NCI-H1694 treated with DMSO at 0.1 percent for 48 hours (cell line): ENCODE results near the gene PIGX.

ENCODE experiments used
- DNase-seq: peaks from one replicate; lab custom pipeline; 2025; lab: John Stamatoyannopoulos, UW

Gene PIGX

DNA sequence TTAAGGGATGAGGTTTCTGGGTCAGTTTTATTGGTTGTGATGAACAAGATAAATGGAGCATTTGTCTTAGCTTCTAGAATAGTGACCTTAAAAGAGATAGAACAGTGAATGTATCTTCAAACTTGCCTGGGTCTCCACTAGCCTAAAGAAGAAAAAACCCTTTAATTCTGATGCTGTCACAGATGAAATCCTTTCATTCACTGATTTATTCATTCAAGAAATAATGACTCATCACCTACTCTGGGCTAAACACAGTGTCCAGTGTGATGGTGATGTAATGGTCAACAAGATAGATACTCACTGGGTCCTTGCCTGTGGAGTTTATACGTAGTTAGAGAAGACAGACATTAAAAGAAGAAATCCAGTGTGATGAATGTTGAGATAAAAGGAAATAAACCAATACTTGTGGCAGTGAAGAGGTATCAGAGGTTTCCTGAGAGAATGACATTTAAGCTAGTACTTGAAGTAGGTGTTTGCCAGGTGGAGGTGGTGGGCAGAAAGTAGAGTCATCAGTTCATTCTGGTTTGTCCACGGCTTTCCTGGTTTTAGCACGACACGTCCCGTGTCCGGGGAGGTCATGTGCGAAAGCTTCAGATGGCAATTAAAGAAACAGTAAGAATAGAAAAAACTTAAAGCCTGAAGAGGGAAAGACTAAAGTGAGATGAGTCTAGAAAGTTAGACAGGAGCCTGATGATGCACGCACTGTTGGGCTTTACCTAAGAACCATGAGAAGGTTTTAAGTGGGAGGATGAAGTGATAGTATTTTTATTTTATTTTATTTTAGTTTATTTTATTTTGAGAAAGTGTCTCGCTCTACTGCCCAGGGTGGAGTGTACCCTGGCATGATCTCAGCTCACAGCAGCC lies 45.9 kb downstream of the PIGX start:
- DNase-seq = no peak

DNA sequence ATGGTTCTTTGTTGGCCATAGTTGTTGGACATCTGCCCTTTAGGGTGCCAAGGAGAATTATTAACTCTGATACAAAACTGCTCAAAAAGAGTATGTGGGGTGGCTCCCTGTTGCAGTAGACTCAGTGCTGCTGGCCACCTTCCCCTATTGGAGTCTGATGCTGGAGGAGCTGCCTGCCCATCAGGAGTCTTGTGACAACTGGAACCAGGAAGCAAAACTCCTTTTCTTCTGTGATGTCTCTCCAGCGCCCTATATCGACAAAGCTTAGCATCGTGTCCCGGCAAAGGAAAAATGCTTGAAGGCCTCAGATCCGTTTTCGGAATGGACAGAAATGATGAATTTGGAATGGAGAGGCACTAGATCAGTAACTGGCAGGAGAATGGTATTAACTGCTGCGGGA lies 51.0 kb downstream of the PIGX start:
- DNase-seq = no peak

DNA sequence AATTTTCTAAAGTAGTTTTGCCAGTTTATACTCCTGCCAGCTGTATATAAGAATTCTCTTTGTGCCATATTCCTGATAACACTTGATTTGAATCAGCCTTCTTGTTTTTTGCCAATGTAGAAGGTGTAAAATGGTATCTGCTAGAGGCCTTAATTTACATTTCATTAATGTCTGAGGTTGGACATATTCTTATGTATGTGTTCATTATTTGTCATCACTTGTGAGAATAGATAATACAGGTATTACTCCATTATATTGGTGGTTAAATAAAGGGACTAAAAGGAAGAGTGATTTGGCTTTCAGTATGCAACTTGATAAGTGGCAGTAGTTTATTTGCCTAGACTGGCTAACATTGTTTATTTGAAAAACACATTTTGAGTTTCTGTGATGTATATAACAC lies 53.3 kb downstream of the PIGX start:
- no peak for DNase-seq

DNA sequence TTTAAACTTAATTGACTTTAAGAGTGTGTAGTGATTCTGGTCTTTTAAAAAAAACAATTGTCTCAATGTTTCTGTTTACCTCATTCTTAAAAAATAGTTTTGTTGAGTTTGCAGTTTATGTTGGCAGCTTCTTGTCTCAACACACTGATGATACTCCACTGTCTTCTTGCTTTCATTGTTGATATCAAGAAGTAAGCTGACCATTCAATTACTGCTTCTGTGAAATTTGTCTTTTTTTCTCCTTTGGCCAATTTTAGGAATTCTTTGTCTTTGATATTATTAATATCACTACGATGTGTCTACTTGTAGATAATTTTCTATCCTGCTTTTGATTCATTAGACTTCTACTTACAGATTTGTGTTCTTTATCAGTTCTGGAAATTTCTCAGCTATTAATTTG lies 58.9 kb downstream of the PIGX start:
- no peak for DNase-seq

DNA sequence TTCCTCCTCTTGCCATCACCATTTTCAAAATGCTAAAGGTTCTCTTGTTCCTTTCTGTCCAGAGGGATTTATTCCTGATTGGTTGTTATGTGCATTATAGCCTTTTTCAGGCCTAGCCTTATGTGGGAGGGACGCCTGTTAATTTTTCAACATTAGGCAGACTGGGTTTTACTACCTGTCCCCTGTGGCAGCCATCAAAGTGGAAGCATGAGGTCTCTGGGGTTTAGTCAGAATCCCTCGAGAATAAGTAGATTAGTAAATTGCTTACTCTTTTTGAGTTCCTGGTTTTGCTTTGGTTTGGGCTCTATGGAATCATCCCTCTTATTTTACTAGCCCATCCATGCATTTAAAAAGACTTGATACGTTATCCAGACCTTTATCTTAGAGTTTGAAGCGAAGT lies 59.9 kb downstream of the PIGX start:
- no peak for DNase-seq

DNA sequence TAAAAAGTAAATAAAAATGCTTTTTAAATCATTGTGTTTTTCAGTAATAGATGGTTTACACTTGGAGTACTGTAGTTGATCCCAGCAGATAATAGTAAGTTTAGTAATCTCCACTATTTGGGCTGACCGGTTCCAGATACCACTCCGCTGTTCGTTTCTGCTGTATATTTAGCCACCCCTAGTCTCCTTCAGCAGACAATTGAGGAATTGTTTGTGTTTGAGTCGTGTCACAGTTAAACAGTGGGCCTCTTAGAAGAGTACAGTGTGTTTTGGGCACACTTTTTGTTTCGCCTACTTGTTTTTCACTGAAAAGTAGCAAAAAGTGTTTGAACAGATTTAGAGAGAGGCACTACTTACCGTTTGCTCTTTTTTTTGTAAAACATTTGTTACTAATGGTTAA lies 60.7 kb downstream of the PIGX start:
- no peak for DNase-seq

DNA sequence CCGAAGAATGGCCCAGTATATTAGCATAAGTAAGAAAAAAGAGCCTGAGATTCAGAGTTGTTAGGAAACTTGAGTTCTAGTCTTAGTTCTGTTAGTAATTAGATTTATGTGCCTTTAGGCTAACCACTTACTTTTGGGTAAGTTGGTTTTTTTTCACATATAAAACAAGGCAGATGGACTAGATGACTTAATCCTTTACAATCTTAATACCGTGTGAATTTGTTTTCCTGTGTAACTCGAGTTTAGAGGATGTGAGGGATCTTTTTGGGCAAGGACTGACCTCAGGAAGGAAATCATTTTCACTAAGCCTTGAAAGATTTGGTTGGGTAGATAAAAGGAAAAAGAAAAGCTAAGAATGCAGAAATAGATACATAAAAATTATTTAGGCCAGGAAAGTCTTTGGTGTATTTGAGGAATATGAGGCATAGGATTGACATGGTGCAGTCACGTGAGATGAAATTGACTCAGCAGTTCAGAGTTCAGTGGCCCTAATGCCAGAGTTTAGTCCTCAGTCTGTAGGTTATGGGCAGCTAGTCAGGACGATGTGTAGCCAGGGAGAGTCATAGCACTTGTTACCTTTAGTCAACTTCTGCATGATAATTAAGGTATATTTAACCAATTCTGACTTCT lies 62.1 kb downstream of the PIGX start:
- no peak for DNase-seq

GRCh38 chr3:196774848-196775422 lies 62.8 kb downstream of the PIGX start:
- DNase-seq = no peak

- DNase-seq = no peak
Observed at GRCh38 chr3:196775938-196776337, 63.8 kb downstream of the PIGX start.

GRCh38 chr3:196777836-196778235 lies 65.7 kb downstream of the PIGX start:
- no peak for DNase-seq

- DNase-seq = no peak
Observed at GRCh38 chr3:196778755-196779154, 66.6 kb downstream of the PIGX start.

DNA sequence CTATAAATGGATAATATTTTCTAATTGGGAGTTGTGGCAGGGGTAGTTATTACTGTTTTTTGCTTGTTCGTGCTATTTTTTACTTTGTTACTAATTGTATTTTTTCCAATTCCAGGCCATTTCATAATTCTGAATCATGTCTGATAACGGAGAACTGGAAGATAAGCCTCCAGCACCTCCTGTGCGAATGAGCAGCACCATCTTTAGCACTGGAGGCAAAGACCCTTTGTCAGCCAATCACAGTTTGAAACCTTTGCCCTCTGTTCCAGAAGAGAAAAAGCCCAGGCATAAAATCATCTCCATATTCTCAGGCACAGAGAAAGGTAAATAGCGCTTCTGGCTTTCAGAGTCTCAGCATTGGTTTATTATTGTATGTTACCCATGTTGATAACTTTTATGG lies 70.3 kb downstream of the PIGX start:
- no peak for DNase-seq
